Measurements from ENCODE around the gene KEAP1. TPM values are rescaled to one million over a fixed set of nuclear protein-coding genes. Genes with fewer than 3 reads are reported as not detected.

KEAP1 gene
- total and polyA plus RNA-seq, 2 of the 13 experiments (the other 11 are each of a cell fraction or from before 2014, with no cell fraction given) = 56.7 to 72.9 TPM

GRCh38 chr19:10517361-10517759 lies 14.2 kb upstream of the KEAP1 start, which contains the start of gene S1PR5 (continued):
- TF ChIP-seq TFE3 (CRISPR knock-in tag; IDR thresholded peaks at IDR 0.05) (no peak), ZNF616 (CRISPR knock-in tag; IDR thresholded peaks at IDR 0.05; ENCODE audit: low read depth) (no peak), GLMP (CRISPR knock-in tag; IDR thresholded peaks at IDR 0.05; ENCODE audit: borderline replicate concordance) (no peak), PLRG1 (conservative IDR thresholded peaks at IDR 0.05) (no peak), ZNF34 (CRISPR knock-in tag; IDR thresholded peaks at IDR 0.05; ENCODE audit: borderline replicate concordance) (no peak), ARNT (IDR thresholded peaks at IDR 0.05) (no peak), ZNF17 (CRISPR knock-in tag; IDR thresholded peaks at IDR 0.05) (no peak), HNRNPL (IDR thresholded peaks at IDR 0.05; ENCODE audit: low read depth, low read length) (0 out of 2 replicates have a peak, but pooled peaks have one; percentile 50), NFAT5 (CRISPR knock-in tag; IDR thresholded peaks at IDR 0.05) (no peak), PPARG (CRISPR knock-in tag; conservative IDR thresholded peaks at IDR 0.05) (no peak), PRDM10 (CRISPR knock-in tag; IDR thresholded peaks at IDR 0.05; ENCODE audit: low read depth) (no peak), CTCF (CRISPR knock-in tag; IDR thresholded peaks at IDR 0.05) (peak; percentile 31), HNRNPLL (IDR thresholded peaks at IDR 0.05; ENCODE audit: low read depth, low read length, poor library complexity, severe bottlenecking) (peak; percentile 28), ZBTB14 (CRISPR knock-in tag; IDR thresholded peaks at IDR 0.05) (no peak), FLYWCH1 (CRISPR knock-in tag; IDR thresholded peaks at IDR 0.05) (no peak), ZNF263 (CRISPR knock-in tag; IDR thresholded peaks at IDR 0.05) (peak; percentile 87)

All from HepG2 (cell line).